GM21423 (cell line): ENCODE measurements around the gene POU6F1.
"Not testable (repeated sequence)": the region's sequence is repeated elsewhere in the genome, so short reads cannot be mapped to it uniquely, and the experiment has no call there.

Experiments used
- ATAC-seq: cut with Tn5 transposase; IDR thresholded peaks from one replicate; pipeline ENCODE4 v1.9.1; 2021; ENCODE audit warnings: mild to moderate bottlenecking, moderate library complexity; ENCODE audit not compliant: unreplicated experiment

The POU6F1 gene, protein sequence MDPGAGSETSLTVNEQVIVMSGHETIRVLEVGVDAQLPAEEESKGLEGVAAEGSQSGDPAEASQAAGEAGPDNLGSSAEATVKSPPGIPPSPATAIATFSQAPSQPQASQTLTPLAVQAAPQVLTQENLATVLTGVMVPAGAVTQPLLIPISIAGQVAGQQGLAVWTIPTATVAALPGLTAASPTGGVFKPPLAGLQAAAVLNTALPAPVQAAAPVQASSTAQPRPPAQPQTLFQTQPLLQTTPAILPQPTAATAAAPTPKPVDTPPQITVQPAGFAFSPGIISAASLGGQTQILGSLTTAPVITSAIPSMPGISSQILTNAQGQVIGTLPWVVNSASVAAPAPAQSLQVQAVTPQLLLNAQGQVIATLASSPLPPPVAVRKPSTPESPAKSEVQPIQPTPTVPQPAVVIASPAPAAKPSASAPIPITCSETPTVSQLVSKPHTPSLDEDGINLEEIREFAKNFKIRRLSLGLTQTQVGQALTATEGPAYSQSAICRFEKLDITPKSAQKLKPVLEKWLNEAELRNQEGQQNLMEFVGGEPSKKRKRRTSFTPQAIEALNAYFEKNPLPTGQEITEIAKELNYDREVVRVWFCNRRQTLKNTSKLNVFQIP

DNA sequence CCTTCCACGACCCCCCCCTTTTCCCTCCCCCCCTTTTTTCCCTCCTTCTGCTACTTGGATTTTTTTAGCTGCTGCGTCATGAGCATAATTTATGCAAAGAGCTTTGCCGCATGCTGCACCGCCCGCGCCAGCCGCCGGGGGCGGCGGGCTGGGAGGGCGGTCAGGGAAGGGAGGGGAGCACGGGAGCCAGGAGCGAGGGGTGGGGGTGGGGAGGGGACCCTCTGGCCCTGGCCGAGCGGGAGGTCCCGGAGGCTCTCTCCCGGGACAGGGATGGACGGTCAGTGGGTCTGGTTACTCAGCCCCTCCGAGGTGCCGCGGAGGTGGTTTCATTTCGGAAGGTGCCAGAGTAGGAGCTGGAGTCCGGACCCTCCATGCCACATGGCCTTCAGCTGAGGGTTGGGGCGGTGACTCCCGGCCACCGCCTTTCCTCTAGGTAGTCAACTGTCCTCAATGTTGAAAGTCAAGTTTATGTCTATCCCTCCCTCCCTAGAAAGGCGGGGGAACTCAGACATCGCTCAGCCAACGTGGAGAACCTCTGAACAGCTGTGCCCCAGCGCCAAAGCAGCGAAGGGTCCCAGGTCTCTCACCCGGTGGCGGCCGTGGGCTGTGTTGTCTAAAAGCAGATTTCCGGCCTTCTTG, at the start of gene POU6F1:
TSS of gene POU6F1 (minus strand) at position 95 of the 639 bp plus-strand sequence. CDS start 11,226 bp downstream, outside the sequence.
- ATAC-seq, result peak; percentile 63

DNA sequence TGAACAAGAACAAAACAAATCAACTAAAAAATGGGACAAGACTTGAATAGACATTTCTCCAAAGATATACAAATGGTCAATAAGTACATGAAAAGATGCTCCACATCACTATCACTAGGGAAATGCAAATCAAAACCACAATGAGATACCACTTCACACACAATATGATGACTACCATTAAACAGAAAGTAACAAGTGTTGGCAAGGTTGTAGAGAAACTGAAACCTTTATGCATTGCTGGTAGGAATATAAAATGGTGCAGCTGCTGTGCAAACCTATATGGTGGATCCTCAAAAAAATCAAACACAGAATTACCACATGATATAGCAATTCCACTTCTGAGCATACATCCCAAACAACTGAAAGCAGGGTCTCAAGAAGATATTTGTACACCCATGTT, 47.2 kb upstream of the POU6F1 start:
- no peak for ATAC-seq

DNA sequence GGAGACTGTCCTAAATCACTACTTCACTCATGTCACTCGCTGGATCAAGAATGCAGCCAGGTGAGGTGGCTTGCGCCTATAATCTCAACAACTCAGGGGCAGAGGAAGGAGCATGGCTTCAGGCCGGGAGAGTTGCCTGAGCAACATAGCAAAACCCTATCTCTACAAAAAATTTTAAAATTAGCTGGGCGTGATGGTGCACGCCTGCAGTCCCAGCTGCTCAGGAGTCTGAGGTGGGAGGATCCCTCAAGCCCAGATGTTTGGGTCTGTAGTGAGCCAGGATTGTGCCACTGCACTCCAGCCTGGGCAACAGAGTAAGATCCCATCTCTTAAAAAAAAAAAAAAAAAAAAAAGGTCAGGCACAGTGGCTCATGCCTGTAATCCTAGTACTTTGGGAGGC, 46.4 kb upstream of the POU6F1 start:
- ATAC-seq, result no peak

DNA sequence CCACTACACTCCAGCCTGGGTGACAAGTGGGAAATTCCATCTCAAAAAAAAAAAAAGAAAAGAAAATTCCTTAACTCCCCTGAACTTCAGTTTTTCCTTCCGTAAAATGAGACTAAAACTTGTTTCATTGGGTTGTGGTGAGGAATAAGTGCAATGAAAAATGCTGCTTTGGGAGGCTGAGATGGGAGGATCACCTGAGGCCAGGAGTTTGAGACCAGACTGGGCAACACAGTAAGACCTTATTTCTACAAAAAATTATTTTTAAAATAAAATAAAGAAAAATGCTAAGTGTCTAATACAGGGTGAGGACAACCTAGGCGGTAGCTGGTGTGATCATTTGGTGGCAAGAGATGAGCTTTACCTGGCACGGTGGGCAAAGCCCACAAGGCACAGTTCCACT, 45.5 kb upstream of the POU6F1 start:
- ATAC-seq, result no peak

DNA sequence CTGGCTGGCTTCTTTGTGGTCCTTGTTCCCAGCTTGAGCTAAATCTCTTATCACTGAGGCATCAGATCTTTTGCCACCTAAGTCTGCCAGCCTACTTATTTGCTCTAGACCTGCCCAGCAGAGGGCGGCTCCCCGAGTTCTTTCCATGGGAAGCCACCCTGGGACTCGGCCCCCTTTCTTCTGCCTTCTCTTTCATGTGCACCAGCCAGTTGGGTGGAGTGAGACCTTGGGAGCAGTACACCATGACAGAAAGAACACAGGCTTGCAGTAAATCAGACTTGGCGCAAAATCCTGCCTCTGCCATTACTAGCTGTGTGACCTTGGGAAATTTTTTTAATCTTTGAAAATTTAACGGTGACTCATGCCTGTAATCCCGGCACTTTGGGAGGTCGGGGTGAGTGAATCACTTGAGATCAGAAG, 44.9 kb upstream of the POU6F1 start:
- ATAC-seq, result no peak

DNA sequence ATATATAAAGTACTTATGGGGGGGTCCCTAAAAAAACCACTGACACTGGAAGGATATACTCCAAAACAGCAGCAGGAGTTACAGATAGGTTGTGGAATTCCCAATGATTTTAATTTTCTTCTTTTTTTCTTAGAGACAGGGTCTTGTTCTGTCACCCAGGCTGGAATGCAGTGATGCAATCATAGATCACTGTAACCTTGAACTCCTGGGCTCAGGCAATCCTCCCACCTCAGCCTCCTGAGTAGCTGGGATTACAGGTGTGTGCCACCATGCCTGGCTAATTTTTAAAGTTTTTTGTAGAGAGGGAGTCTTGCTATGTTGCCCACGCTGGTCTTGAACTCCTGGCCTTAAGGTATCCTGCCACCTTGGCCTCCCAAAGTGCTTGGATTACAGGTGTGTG, 41.7 kb upstream of the POU6F1 start:
- ATAC-seq, result not testable (repeated sequence)

DNA sequence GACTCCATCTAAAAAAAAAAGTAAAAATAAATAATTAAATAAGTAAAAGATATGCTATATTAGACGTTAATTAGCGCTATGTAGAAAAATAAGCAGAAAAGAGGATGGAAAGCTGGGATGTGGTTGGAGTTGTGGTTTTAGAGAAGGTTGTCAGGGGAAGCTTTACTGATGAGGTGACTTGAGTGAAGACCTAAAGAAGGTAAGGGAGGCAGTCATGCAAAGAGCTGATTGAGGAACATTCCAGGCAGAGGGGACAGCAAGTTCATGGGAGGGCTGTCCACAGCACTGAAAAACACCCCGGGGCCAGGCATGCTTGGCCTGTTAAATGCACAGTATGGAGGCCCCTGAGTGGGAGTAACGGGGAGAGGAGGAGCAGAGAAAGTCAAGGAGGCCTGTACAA, 36.7 kb upstream of the POU6F1 start:
- no peak for ATAC-seq

DNA sequence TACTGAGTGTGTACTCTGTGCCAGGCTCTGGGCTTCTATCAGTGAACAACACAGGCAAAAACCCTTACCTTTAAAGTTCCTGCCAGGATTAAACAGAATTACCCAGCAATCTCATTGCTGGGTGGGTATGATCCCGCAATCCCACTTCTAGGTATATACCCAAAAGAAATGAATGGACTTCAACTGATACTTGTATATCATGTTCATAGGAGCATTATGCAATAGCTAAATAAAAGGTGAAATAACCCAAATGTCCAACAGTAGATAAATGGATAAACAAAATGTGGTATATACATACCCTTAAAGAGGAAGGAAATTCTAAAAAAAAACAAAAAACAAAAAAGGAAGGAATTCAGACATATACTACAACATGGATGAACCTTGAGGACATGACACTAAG, 35.4 kb upstream of the POU6F1 start:
- no peak for ATAC-seq

DNA sequence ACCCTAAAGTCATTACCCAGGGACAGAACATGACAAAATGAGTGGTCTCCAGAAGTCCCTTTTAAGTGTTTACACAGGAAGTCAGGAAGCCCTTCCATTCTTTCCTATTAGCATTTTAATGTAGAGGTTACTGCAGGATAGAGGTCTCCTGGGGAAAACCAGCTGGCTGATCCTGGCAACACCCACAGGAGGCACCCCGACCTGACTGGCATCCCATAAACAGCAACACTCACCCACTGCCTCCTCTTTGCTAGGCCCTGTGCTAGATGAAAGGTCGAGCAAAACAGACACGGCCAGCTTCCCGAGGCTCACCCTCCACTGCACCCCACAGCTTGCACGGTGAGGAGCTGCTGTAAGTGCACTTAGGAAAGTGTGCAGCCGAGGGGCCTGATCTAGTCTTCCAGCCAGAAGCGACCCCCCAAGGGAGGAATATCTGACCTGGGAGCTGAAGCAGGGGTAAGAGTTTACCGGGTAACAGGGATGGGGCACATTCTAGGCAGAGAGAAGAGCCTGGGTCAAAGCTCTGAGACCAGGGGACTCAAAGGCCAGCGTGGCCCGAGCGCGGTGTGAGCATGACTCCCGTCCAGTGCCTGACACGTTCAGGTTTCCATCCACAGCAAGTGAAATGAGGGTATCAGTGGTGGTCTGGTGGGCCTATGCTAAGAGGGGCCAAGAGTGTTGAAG, 29.8 kb upstream of the POU6F1 start:
- ATAC-seq, result no peak

DNA sequence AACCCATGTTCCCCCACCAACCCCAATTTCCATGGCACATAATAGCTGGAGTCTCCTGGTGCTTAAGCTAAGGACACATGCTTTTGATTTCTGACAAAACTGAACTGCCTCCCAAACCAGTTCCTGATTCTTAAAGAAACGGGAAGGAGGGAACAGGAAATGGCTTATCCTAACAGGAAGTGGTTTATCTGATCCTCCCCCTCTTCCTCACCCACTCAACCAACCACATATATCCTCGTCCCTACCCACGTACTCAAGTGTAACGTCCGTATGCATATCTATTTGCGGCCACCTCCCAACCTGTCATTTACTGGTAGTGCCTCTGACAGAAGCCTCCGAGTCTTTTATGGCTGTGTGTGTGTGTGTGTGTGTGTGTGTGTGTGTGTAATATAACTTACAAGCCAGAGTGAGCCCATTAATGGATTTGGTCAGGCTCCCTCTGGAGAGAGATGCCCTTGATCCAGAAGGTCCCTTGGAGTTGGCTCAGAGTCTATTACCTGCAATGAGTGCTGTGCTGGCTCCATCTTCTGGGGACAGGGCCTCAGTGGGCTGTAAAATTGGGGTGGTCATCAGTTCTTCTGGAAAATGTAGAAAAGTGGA, 28.5 kb upstream of the POU6F1 start:
- ATAC-seq, result no peak

DNA sequence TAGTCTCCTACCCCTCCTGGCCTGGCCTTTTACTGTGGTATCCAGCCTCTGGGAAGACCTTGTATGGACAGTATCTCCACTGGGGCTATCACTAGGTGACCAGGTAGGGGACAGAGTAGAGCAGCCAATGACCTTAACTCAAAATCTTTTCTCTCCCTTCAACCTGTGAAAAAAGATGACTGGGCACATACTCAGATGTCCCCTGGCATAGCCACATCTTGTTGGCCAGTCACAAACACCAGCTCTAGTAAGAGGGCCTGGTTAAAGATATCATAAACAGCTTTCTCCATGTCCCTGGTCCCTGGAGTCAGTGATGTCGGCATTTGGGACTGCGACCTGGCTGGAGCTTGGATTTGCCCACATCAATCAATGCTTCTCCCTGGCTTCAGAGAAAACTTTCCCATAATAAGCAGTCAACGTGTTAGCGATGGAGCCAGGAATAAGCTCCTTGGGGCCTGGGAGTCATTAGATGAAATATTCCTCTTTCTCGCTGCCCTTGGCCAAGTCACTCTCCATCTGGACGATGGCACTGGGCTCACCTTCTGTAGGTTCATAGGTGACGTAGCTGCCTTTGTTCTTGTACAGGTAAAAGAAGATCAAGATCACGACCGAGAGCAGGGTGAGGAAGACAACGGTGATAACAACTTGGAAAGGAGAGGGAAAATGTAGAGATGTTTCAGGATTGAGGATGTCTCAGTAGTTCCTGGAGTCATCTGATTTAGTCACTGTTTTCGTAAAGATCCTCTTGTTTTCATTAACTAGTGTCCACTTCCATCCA, 27.8 kb upstream of the POU6F1 start:
- ATAC-seq, result no peak

DNA sequence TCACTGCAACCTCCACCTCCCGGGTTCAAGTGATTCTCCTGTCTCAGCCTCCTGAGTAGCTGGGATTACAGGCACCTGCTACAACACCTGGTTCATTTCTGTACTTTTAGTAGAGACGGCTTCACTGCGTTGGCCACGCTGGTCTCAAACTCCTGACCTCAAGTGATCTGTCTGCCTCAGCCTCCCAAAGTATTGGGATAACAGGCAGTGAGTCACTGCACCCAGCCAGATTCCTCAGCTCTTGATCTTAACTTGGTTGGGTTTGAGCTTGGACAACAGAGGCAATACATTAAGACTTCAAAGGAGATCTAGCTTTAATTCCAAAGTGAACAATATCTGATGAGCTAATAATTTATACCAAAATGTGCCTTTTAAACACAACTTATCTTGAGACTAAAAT, 26.4 kb upstream of the POU6F1 start:
- no peak for ATAC-seq

DNA sequence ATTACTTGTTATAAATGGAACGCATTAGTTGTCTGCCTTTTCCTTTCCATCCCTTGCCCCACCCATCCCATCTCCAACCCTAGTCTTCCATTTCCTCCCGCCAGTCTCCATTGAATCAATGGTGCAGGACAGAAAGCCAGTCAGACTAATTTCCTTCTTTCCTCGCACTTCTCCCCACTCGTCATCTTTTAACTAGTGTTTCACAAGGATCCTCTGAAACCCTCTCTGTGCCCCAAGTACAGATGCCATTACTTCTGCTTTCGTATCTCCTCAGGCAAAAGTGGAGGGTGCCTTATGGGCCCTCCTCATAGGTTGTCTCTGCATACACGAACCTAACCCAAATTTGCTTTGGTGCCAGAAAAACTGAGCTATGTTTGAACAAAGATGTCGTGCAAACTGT, 25.0 kb upstream of the POU6F1 start:
- no peak for ATAC-seq

DNA sequence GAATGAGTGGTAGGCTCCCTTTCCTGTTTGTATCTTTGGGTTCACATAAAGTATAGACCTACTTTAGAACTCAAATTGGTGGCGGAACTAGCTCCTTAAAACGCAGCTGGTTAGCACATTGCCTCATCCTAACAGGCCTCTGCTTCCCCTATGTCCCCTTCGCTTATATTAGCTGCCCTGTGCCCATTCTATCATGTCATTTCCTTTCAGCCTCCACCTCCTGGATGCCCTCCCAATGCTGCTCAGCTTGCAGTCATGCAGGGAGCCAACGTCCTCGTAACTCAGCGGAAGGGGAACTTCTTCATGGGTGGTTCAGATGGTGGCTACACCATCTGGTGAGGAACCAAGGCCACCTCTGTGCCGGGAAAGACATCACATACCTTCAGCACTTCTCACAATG, 24.3 kb upstream of the POU6F1 start:
- no peak for ATAC-seq

DNA sequence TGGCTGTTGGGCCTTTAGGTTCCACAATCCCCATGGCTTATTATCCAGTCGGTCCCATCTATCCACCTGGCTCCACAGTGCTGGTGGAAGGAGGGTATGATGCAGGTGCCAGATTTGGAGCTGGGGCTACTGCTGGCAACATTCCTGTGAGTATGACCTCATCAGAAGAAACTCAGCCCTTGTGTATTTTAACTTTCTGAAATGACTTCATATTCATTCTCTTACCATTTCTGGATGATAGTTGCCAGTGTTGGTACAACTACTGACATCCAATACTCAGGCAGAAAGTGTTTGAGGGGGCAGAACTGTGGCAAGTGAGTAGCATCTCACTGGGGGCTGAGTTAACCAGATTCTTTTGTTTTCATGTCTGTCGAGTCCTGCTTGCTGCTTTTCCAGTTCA, 23.1 kb upstream of the POU6F1 start:
- ATAC-seq, result no peak

DNA sequence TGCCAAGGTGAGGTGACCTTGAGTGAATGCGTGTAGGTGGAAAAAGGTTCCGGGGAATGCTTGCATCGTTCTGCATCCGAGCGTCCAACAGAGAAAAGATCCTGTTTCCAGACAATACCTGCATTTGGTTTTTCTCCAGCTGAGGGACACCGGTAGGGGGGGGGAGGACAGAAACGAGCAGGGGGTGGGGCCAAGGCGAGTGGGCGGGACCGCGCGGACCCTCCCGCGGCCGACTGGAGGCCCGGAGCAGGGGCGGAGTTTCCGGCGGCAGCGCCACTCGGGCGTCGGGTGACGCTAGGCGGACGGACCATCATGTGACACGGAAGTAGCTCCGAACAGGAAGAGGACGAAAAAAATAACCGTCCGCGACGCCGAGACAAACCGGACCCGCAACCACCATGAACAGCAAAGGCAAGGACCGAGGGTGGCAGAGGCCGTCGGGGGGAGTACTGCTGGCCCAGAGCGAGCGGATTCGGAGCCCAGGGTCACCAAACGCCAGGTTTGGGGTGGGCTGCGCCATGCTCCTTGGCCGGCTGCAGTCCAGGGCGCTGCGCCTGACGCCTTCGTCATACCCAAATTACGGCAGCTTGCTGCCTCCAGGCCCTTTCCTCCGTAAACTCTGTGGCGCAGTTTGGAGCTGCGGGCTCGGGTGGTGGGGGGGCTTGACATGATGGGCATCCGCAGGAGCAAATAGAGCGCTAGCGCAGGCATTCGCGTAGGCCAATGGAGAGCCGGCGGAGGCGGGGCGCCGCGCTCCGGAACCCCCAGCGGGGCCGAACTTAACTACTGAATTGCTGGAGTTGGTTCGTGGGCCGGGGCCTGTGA, 20.9 kb upstream of the POU6F1 start, which contains the start of gene DAZAP2:
TSS of gene DAZAP2 (plus strand) at position 317 of the 825 bp plus-strand sequence. CDS start at position 399, 82 bp downstream.
- peak; percentile 90 for ATAC-seq

DNA sequence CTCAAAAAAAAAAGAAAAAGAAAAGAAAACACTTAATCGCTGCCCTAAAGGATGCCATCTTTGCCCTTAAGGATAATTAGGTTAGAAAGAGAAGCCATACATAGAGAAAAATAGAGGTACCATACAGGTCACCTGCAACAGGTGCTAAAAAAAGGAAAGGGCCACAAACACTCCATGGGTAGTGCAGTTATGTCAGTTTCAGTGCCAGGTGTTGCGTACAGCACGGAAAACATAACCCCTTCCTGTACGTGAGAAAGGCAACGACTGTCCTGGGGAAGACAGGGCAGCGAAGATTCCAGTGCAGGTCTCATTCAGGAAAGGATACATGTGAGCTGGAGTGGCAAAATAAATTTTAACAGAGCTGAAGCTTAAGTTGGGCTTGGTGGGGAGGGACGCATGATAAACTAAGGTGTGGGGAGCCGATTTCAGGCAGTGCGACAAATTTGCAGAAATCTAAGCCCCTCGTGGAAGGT, 20.2 kb upstream of the POU6F1 start:
- ATAC-seq, result peak; percentile 7

DNA sequence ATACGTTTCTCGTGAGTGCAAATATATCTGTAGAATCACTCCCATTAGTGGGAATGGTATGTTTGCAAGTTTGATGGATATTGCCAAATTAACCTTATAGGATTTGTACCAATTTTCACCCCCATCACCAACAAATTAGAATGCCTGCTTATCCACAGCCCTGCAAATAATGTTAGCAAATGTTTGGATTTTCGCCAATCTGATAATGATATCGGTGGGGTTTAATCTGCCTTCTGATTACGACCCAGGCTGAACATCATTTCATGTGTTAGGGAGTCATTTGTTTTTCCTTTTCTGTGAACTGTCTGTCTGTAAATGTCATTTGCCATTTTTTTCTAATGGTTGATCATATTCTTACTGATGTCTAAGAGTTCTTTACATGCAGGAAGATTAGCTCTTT, 16.7 kb upstream of the POU6F1 start:
- no peak for ATAC-seq

DNA sequence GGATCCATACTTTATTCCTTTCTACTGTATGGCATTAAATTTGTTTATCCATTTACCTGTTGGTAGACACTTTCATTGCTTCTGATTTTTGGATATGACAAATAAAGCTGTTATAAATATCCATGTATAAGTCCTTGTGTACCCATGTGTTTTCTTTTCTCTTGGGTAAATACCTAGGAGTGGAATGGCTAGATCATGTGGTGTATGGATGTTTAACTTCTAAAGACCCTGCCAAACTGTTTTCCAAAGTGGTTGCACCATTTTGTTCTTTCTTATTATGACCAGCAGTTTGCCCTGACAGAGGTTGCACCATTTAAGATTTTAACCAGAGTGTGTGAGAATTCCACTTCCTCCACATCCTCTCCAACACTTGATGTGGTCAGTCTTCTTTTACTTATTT, 14.8 kb upstream of the POU6F1 start:
- no peak for ATAC-seq
